ENCODE data around the gene SLC30A3. TPM values are rescaled to one million over a fixed set of nuclear protein-coding genes. Genes with fewer than 3 reads are reported as not detected.
A peak's percentile ranks its signal among the peaks of the same experiment; 100 is the strongest.

The SLC30A3 gene
- total and polyA plus RNA-seq, 2 of the 13 experiments (the other 11 are each of a cell fraction or from before 2014, with no cell fraction given): 0.38 to 0.79 TPM

DNA sequence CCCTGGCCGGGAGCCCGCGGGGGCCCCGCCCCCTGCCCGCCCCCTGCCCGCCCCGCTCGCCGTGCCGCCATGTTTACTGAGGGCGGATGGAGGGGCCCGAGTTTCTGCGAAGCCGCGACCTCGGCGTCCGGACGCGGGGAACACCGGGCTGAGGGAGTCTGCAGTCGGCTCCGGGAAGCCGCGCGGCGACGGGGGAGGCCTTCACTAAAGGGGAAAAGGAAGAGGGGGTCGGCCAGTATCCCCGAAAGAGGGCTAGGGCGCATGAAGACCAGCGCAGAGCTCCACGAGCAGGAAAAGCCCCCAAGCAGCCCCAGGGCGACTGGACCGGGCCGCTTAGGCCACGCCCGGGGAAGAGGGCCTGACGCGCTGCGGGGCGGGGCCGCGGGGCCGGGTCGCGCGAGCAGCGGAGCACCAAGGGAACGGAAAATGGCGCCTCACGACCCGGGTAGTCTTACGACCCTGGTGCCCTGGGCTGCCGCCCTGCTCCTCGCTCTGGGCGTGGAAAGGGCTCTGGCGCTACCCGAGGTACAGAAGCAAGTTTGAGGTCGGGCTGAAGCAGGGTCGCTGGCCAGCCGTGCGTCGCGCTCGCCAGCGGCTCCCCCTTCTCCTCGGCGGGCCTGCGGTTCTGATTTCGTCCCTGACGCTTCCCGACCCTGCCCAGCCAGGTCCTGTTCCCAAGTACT lies 50.8 kb downstream of the SLC30A3 start, which contains the start of the genes ATRAID and SLC5A6 (continued):
- TF ChIP-seq, protein P1, sequence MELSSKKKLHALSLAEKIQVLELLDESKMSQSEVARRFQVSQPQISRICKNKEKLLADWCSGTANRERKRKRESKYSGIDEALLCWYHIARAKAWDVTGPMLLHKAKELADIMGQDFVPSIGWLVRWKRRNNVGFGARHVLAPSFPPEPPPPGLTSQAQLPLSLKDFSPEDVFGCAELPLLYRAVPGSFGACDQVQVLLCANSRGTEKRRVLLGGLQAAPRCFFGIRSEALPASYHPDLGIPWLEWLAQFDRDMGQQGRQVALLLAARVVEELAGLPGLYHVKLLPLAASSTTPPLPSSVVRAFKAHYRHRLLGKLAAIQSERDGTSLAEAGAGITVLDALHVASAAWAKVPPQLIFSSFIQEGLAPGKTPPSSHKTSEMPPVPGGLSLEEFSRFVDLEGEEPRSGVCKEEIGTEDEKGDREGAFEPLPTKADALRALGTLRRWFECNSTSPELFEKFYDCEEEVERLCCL (CRISPR knock-in tag; IDR thresholded peaks at IDR 0.05; ENCODE audit: borderline replicate concordance): no peak
- no peak; the same call in none of the 2 replicates for TF ChIP-seq TP53 (CRISPR knock-in tag; conservative IDR thresholded peaks at IDR 0.05)
- no peak for TF ChIP-seq SNAI1 (CRISPR knock-in tag; IDR thresholded peaks at IDR 0.05; ENCODE audit: borderline replicate concordance)
- peak; percentile 69; the same call in 1 of the 2 replicates for TF ChIP-seq KDM5A (IDR thresholded peaks at IDR 0.05; ENCODE audit: borderline replicate concordance, low read length)
- TF ChIP-seq NR3C1 (CRISPR knock-in tag; IDR thresholded peaks at IDR 0.05): no peak
- no peak for TF ChIP-seq ZSCAN25 (CRISPR knock-in tag; IDR thresholded peaks at IDR 0.05)
- TF ChIP-seq ZNF790 (CRISPR knock-in tag; IDR thresholded peaks at IDR 0.05; ENCODE audit: borderline replicate concordance): peak; percentile 82; the same call in 1 of the 2 replicates
- TF ChIP-seq ZNF33A (CRISPR knock-in tag; IDR thresholded peaks at IDR 0.05; ENCODE audit: borderline replicate concordance): 0 out of 2 replicates have a peak, but pooled peaks have one; percentile 50
- TF ChIP-seq ZNF282 (IDR thresholded peaks at IDR 0.05; ENCODE audit: partially characterized antibody): no peak
- TF ChIP-seq, protein P2, sequence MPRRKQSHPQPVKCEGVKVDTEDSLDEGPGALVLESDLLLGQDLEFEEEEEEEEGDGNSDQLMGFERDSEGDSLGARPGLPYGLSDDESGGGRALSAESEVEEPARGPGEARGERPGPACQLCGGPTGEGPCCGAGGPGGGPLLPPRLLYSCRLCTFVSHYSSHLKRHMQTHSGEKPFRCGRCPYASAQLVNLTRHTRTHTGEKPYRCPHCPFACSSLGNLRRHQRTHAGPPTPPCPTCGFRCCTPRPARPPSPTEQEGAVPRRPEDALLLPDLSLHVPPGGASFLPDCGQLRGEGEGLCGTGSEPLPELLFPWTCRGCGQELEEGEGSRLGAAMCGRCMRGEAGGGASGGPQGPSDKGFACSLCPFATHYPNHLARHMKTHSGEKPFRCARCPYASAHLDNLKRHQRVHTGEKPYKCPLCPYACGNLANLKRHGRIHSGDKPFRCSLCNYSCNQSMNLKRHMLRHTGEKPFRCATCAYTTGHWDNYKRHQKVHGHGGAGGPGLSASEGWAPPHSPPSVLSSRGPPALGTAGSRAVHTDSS (CRISPR knock-in tag; conservative IDR thresholded peaks at IDR 0.05): no peak
- TF ChIP-seq, protein P3, sequence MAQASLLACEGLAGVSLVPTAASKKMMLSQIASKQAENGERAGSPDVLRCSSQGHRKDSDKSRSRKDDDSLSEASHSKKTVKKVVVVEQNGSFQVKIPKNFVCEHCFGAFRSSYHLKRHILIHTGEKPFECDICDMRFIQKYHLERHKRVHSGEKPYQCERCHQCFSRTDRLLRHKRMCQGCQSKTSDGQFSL (CRISPR knock-in tag; IDR thresholded peaks at IDR 0.05): peak; percentile 7
- TF ChIP-seq, protein P4, sequence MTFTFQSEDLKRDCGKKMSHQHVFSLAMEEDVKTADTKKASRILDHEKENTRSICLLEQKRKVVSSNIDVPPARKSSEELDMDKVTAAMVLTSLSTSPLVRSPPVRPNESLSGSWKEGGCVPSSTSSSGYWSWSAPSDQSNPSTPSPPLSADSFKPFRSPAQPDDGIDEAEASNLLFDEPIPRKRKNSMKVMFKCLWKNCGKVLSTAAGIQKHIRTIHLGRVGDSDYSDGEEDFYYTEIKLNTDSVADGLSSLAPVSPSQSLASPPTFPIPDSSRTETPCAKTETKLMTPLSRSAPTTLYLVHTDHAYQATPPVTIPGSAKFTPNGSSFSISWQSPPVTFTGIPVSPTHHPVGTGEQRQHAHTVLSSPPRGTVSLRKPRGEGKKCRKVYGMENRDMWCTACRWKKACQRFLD (CRISPR knock-in tag; IDR thresholded peaks at IDR 0.05; ENCODE audit: borderline replicate concordance): no peak
- TF ChIP-seq RFXAP (CRISPR knock-in tag; IDR thresholded peaks at IDR 0.05; ENCODE audit: borderline replicate concordance): no peak
- TF ChIP-seq, protein P5, sequence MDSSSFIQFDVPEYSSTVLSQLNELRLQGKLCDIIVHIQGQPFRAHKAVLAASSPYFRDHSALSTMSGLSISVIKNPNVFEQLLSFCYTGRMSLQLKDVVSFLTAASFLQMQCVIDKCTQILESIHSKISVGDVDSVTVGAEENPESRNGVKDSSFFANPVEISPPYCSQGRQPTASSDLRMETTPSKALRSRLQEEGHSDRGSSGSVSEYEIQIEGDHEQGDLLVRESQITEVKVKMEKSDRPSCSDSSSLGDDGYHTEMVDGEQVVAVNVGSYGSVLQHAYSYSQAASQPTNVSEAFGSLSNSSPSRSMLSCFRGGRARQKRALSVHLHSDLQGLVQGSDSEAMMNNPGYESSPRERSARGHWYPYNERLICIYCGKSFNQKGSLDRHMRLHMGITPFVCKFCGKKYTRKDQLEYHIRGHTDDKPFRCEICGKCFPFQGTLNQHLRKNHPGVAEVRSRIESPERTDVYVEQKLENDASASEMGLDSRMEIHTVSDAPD (CRISPR knock-in tag; IDR thresholded peaks at IDR 0.05): no peak
- no peak for TF ChIP-seq ZNF644 (CRISPR knock-in tag; IDR thresholded peaks at IDR 0.05; ENCODE audit: low read depth)
- peak; percentile 90 for TF ChIP-seq SRY (CRISPR knock-in tag; IDR thresholded peaks at IDR 0.05)
- TF ChIP-seq AGO1 (IDR thresholded peaks at IDR 0.05; ENCODE audit: low read depth, low read length, poor library complexity, severe bottlenecking): peak; percentile 77
- peak; percentile 94 for TF ChIP-seq NR2C2 (CRISPR knock-in tag; IDR thresholded peaks at IDR 0.05; ENCODE audit: borderline replicate concordance)
- no peak for TF ChIP-seq DPF2 (CRISPR knock-in tag; IDR thresholded peaks at IDR 0.05; ENCODE audit: borderline replicate concordance, low read depth)
